Mesenchymal stem cell (in vitro differentiated cells and primary cell): ENCODE measurements around the gene DENND4C.

Experiments used
- DNase-seq: peaks from one replicate; pipeline ENCODE4 v3.0.0-alpha.2; 2013
- H2AFZ ChIP-seq: one replicate; pipeline ENCODE4 v1.6.1; 2013; ENCODE audit warnings: low read depth, mild to moderate bottlenecking, control low read depth, inconsistent platforms, low read length, moderate library complexity
- H2AK5ac ChIP-seq: 2 replicates; pipeline ENCODE4 v1.6.1; 2013; ENCODE audit warnings: low read length, moderate library complexity, mild to moderate bottlenecking, inconsistent platforms; ENCODE audit not compliant: severe bottlenecking
- H2BK120ac ChIP-seq: one replicate; pipeline ENCODE4 v1.6.1; 2013; ENCODE audit warnings: low read depth, mild to moderate bottlenecking, inconsistent platforms, low read length, moderate library complexity
- H2BK12ac ChIP-seq, 2 experiments: one replicate each; pipeline ENCODE4 v1.6.1; 2013; ENCODE audit warnings: inconsistent platforms in 2 of 2, low read length in 2 of 2, mild to moderate bottlenecking in 2 of 2, moderate library complexity in 2 of 2, control low read depth in 1 of 2
- H2BK15ac ChIP-seq: one replicate; pipeline ENCODE4 v1.6.1; 2013; ENCODE audit warnings: mild to moderate bottlenecking, low read depth, inconsistent platforms; ENCODE audit not compliant: poor library complexity, severe bottlenecking
- H2BK5ac ChIP-seq: 2 replicates; pipeline ENCODE4 v1.6.1; 2013; ENCODE audit warnings: low read depth, mild to moderate bottlenecking, low read length, control low read depth, inconsistent platforms; ENCODE audit not compliant: poor library complexity, severe bottlenecking
- H3K14ac ChIP-seq, 2 experiments: one replicate each; pipeline ENCODE4 v1.6.1; 2013; ENCODE audit warnings: inconsistent platforms in 2 of 2, low read length in 2 of 2, control low read depth in 1 of 2, mild to moderate bottlenecking in 1 of 2, moderate library complexity in 1 of 2
- H3K18ac ChIP-seq, 2 experiments: one replicate each; pipeline ENCODE4 v1.6.1; 2013; ENCODE audit warnings: inconsistent platforms in 2 of 2, low read length in 2 of 2, control low read depth in 1 of 2, low read depth in 1 of 2, mild to moderate bottlenecking in 1 of 2
- H3K23ac ChIP-seq, 2 experiments: one replicate each; pipeline ENCODE4 v1.6.1; 2013; ENCODE audit warnings: inconsistent platforms in 2 of 2, low read length in 2 of 2, mild to moderate bottlenecking in 2 of 2, moderate library complexity in 2 of 2, control low read depth in 1 of 2
- H3K27ac ChIP-seq: 2 replicates; pipeline ENCODE4 v1.5.1; 2013; ENCODE audit warnings: mild to moderate bottlenecking, moderate library complexity, low read length, control low read depth, inconsistent platforms; ENCODE audit not compliant: poor library complexity, severe bottlenecking
- H3K27me3 ChIP-seq, 2 experiments: 2 replicates each; pipeline versions ENCODE4 v1.6.1 to v1.7.0; 2013; ENCODE audit warnings: low read length in 2 of 2, mild to moderate bottlenecking in 2 of 2, moderate library complexity in 2 of 2, control low read depth in 1 of 2, inconsistent platforms in 1 of 2; ENCODE audit not compliant: control insufficient read depth in 1 of 2, insufficient read depth in 1 of 2
- H3K36me3 ChIP-seq, 2 experiments: 2 replicates each; pipeline versions ENCODE4 v1.6.1 to v1.7.0; 2013; ENCODE audit warnings: low read length in 2 of 2, control low read depth in 1 of 2, inconsistent platforms in 1 of 2, low read depth in 1 of 2, mild to moderate bottlenecking in 1 of 2; ENCODE audit not compliant: insufficient read depth in 2 of 2, control insufficient read depth in 1 of 2
- H3K4ac ChIP-seq, 2 experiments: one replicate each; pipeline ENCODE4 v1.6.1; 2013; ENCODE audit warnings: inconsistent platforms in 2 of 2, low read length in 2 of 2, mild to moderate bottlenecking in 2 of 2, moderate library complexity in 2 of 2, control low read depth in 1 of 2, low read depth in 1 of 2
- H3K4me1 ChIP-seq: 2 replicates; pipeline ENCODE4 v1.6.1; 2013; ENCODE audit warnings: low read depth, low read length, control low read depth; ENCODE audit not compliant: control insufficient read depth, insufficient read depth
- H3K4me2 ChIP-seq: 2 replicates; pipeline ENCODE4 v1.6.1; 2013; ENCODE audit warnings: low read length, mild to moderate bottlenecking, inconsistent platforms; ENCODE audit not compliant: poor library complexity, severe bottlenecking
- H3K4me3 ChIP-seq, 2 experiments: 2 replicates each; pipeline versions ENCODE4 v1.5.1 to v1.7.0; 2013; ENCODE audit warnings: low read length in 2 of 2, mild to moderate bottlenecking in 2 of 2, control low read depth in 1 of 2, low read depth in 1 of 2; ENCODE audit not compliant: insufficient read depth in 1 of 2
- H3K79me1 ChIP-seq: replicated peaks from 2 replicates; pipeline ENCODE4 v1.6.1; 2013; ENCODE audit warnings: mild to moderate bottlenecking, control low read depth, low read length, inconsistent platforms; ENCODE audit not compliant: poor library complexity, severe bottlenecking
- H3K9ac ChIP-seq: 2 replicates; pipeline ENCODE4 v1.7.0; 2013; ENCODE audit warnings: mild to moderate bottlenecking, low read length, moderate library complexity
- H3K9me3 ChIP-seq: 2 replicates; pipeline ENCODE4 v1.7.0; 2013; ENCODE audit warnings: mild to moderate bottlenecking, low read length; ENCODE audit not compliant: control insufficient read depth
- H4K8ac ChIP-seq: one replicate; pipeline ENCODE4 v1.6.1; 2013; ENCODE audit warnings: inconsistent platforms, mild to moderate bottlenecking, low read length, moderate library complexity
- H4K91ac ChIP-seq: one replicate; pipeline ENCODE4 v1.6.1; 2013; ENCODE audit warnings: mild to moderate bottlenecking, low read length, inconsistent platforms
- WGBS: methylation state at CpG from one replicate; pipeline ENCODE4 v1.1.7; 2013; ENCODE audit warnings: mixed read lengths; 5-methylcytosine and 5-hydroxymethylcytosine counted together

The DENND4C gene

GRCh38 chr9:19271081-19271480 lies 40.6 kb downstream of the DENND4C start:
- Histone ChIP-seq H2AFZ (no peak overlapping the region), H3K23ac (no peak overlapping the region), H3K27ac (no peak overlapping the region), H3K36me3 (peaks cover 2 to 8% of the 10 kb centered on the region in 2 experiments), H3K4me1 (no peaks in the 10 kb centered on the region), H3K9ac (no peak overlapping the region), H4K91ac (no peak overlapping the region), H3K14ac (no peak overlapping the region), H2BK120ac (no peak overlapping the region), H3K4me3 (no peak overlapping the region), H4K8ac (no peak overlapping the region), H3K4ac (no peak overlapping the region), H3K9me3 (peaks cover 13% of the 10 kb centered on the region), H2BK15ac (no peak overlapping the region), H2AK5ac (no peak overlapping the region), H3K27me3 (no peaks in the 10 kb centered on the region), H3K79me1 (peaks cover 20% of the 10 kb centered on the region), H2BK5ac (no peak overlapping the region), H3K4me2 (no peak overlapping the region), H2BK12ac (no peak overlapping the region), H3K18ac (no peak overlapping the region)
- no peak for DNase-seq
- 99% methylated on average over 3 of the region's 4 CpGs for WGBS

GRCh38 chr9:19281801-19282200 lies 51.3 kb downstream of the DENND4C start:
- Histone ChIP-seq H2BK5ac (no peak overlapping the region), H2BK120ac (no peak overlapping the region), H3K23ac (no peak overlapping the region), H3K4me1 (peaks cover 2% of the 10 kb centered on the region), H2BK15ac (no peak overlapping the region), H3K18ac (no peak overlapping the region), H2AFZ (no peak overlapping the region), H3K27ac (no peak overlapping the region), H3K9ac (no peak overlapping the region), H4K91ac (no peak overlapping the region), H3K14ac (no peak overlapping the region), H2AK5ac (no peak overlapping the region), H4K8ac (no peak overlapping the region), H3K9me3 (no peaks in the 10 kb centered on the region), H3K4me3 (no peak overlapping the region), H3K27me3 (no peaks in the 10 kb centered on the region), H3K4me2 (no peak overlapping the region), H3K79me1 (peaks cover 14% of the 10 kb centered on the region), H2BK12ac (no peak overlapping the region), H3K36me3 (peaks cover 0 to 12% of the 10 kb centered on the region in 2 experiments), H3K4ac (no peak overlapping the region)
- no peak for DNase-seq

GRCh38 chr9:19283072-19283710 lies 52.7 kb downstream of the DENND4C start:
- H3K27me3 ChIP-seq, result no peaks in the 10 kb centered on the region
- H2BK5ac ChIP-seq, result no peak overlapping the region
- no peak overlapping the region for H3K4ac ChIP-seq
- no peak overlapping the region for H3K4me2 ChIP-seq
- H3K27ac ChIP-seq, result no peak overlapping the region
- WGBS, result 95% methylated on average over 5 of the region's 5 CpGs
- no peak for DNase-seq
- H2BK120ac ChIP-seq, result no peak overlapping the region
- H3K79me1 ChIP-seq, result peaks cover 18% of the 10 kb centered on the region
- H3K4me1 ChIP-seq, result peaks cover 2% of the 10 kb centered on the region
- no peak overlapping the region for H4K8ac ChIP-seq
- H3K9me3 ChIP-seq, result no peaks in the 10 kb centered on the region
- H2AK5ac ChIP-seq, result no peak overlapping the region
- H3K18ac ChIP-seq, result no peak overlapping the region
- no peak overlapping the region for H2BK15ac ChIP-seq
- H4K91ac ChIP-seq, result no peak overlapping the region
- H3K4me3 ChIP-seq, result no peak overlapping the region
- H3K36me3 ChIP-seq, result peaks cover 4 to 21% of the 10 kb centered on the region in 2 experiments
- no peak overlapping the region for H2BK12ac ChIP-seq
- H2AFZ ChIP-seq, result no peak overlapping the region
- no peak overlapping the region for H3K9ac ChIP-seq
- H3K14ac ChIP-seq, result no peak overlapping the region
- H3K23ac ChIP-seq, result no peak overlapping the region

GRCh38 chr9:19284729-19285128 lies 54.2 kb downstream of the DENND4C start:
- Histone ChIP-seq H3K14ac (no peak overlapping the region), H3K18ac (no peak overlapping the region), H2BK12ac (no peak overlapping the region), H3K27me3 (no peaks in the 10 kb centered on the region), H4K8ac (no peak overlapping the region), H3K4ac (no peak overlapping the region), H3K4me1 (peaks cover 2% of the 10 kb centered on the region), H3K4me3 (no peak overlapping the region), H2AK5ac (no peak overlapping the region), H3K23ac (no peak overlapping the region), H3K4me2 (no peak overlapping the region), H2BK15ac (no peak overlapping the region), H3K27ac (no peak overlapping the region), H3K36me3 (peaks cover 4 to 27% of the 10 kb centered on the region in 2 experiments), H3K9me3 (no peaks in the 10 kb centered on the region), H2AFZ (no peak overlapping the region), H3K9ac (no peak overlapping the region), H3K79me1 (peaks cover 18% of the 10 kb centered on the region), H4K91ac (no peak overlapping the region), H2BK120ac (no peak overlapping the region), H2BK5ac (no peak overlapping the region)
- DNase-seq, result no peak
- WGBS, result no CpG with 5 or more reads among the region's 3 CpGs
